K562 (cell line): Measurements from ENCODE around the gene SHANK3. TPM values are rescaled to one million over a fixed set of nuclear protein-coding genes. Genes with fewer than 3 reads are reported as not detected.

Experiments
- ATAC-seq: fragments of 200-7000 bp; cut with Tn5 transposase; 3 replicates; pipeline ENCODE4 v1.9.1; 2020; ENCODE audit warnings: moderate library complexity
- BruUV-seq: library from RNA; stranded (reverse); fragments of 400-500 nt; replicated peaks from 2 replicates; lab custom pipeline; 2021; lab: Mats Ljungman, UMichigan
- CTCF ChIA-PET: fragments of 300-600 bp; formaldehyde crosslinking; extraction: SDS; loops from one replicate; lab custom pipeline; 2021; ENCODE audit warnings: low intra/inter-chr PET ratio; lab: Yijun Ruan, JAX
- POLR2A ChIA-PET: fragments of 300-600, 350-650 bp; sonication (Branson Sonifier 250); formaldehyde crosslinking; extraction: SDS; loops from one replicate; lab custom pipeline; 2021; ENCODE audit warnings: antibody characterized with exemption, inconsistent platforms; lab: Yijun Ruan, JAX
- DNase-seq, 4 experiments: peaks; one replicate each; pipeline versions ENCODE4 v3.0.0 to v3.0.0-alpha.2; 2011 to 2018; ENCODE audit warnings: low spot score in 3 of 4, mixed read lengths in 3 of 4; ENCODE audit errors: extremely low read depth in 1 of 4
- FAIRE-seq: peaks from 2 replicates; lab custom pipeline; 2011; peaks lifted over from hg19 to GRCh38; lab: Jason Lieb, UNC
- H2AFZ ChIP-seq: 2 replicates; pipeline ENCODE4 v1.6.0; 2011; ENCODE audit warnings: low read depth, low read length, control low read depth, inconsistent platforms
- H3K27ac ChIP-seq: fragments of 200-600 bp; 3 replicates; pipeline ENCODE4 v1.8.0; 2011; ENCODE audit warnings: low read depth, mild to moderate bottlenecking, control low read depth, inconsistent platforms, low read length, moderate library complexity, mixed read lengths; ENCODE audit errors: extremely low read depth
- H3K27me3 ChIP-seq, 2 experiments: fragments of 300-600 bp in 1 of 2; 2 replicates in 1 of 2; 3 replicates in 1 of 2; pipeline versions ENCODE4 v1.6.0 to v1.8.0; 2011; ENCODE audit warnings: inconsistent platforms in 2 of 2, low read length in 2 of 2, mild to moderate bottlenecking in 1 of 2, mixed read lengths in 1 of 2, moderate library complexity in 1 of 2; ENCODE audit not compliant: control insufficient read depth in 2 of 2, insufficient read depth in 2 of 2
- H3K36me3 ChIP-seq: fragments of 300-600 bp; 3 replicates; pipeline ENCODE4 v1.8.0; 2011; ENCODE audit warnings: mild to moderate bottlenecking, low read length, inconsistent platforms; ENCODE audit not compliant: control insufficient read depth, insufficient read depth
- H3K4me1 ChIP-seq, 2 experiments: fragments of 200-600 bp in 1 of 2; replicated peaks in 1 of 2; 2 replicates in 1 of 2; 3 replicates in 1 of 2; pipeline versions ENCODE4 v1.5.1 to v1.8.0; 2011; ENCODE audit warnings: inconsistent platforms in 2 of 2, low read length in 2 of 2, mild to moderate bottlenecking in 1 of 2, mixed read lengths in 1 of 2, moderate library complexity in 1 of 2; ENCODE audit not compliant: control insufficient read depth in 2 of 2, insufficient read depth in 2 of 2
- H3K4me2 ChIP-seq: 2 replicates; pipeline ENCODE4 v1.6.1; 2011; ENCODE audit warnings: low read length, control low read depth, inconsistent platforms, mixed read lengths; ENCODE audit not compliant: insufficient read depth
- H3K4me3 ChIP-seq: fragments of 200-600 bp; sonication (generic), shearing (Covaris generic); 2 replicates; pipeline ENCODE4 v1.5.1; 2016; ENCODE audit warnings: control low read depth, inconsistent platforms
- H3K79me2 ChIP-seq: fragments of 200-600 bp; 3 replicates; pipeline ENCODE4 v1.8.0; 2011; ENCODE audit warnings: low read length, inconsistent platforms; ENCODE audit not compliant: control insufficient read depth, insufficient read depth
- H3K9ac ChIP-seq, 2 experiments: 2 replicates each; pipeline versions ENCODE4 v1.6.0 to v1.6.1; 2011; ENCODE audit warnings: low read depth in 2 of 2, low read length in 2 of 2, control low read depth in 1 of 2, inconsistent platforms in 1 of 2, mild to moderate bottlenecking in 1 of 2, mixed read lengths in 1 of 2; ENCODE audit not compliant: insufficient read depth in 1 of 2
- H3K9me1 ChIP-seq: one replicate; pipeline ENCODE4 v1.6.0; 2011; ENCODE audit warnings: inconsistent platforms, mild to moderate bottlenecking, low read length, moderate library complexity; ENCODE audit not compliant: control insufficient read depth, insufficient read depth
- H3K9me3 ChIP-seq: replicated peaks from 2 replicates; pipeline ENCODE4 v1.5.1; 2011; ENCODE audit warnings: low read depth, low read length, inconsistent platforms; ENCODE audit not compliant: control insufficient read depth, insufficient read depth
- H4K20me1 ChIP-seq: replicated peaks from 2 replicates; pipeline ENCODE4 v1.6.1; 2011; ENCODE audit warnings: low read length, inconsistent platforms, mixed read lengths; ENCODE audit not compliant: control insufficient read depth, insufficient read depth
- PHTF2 ChIP-seq: fragments of 250-450 bp; sonication (Bioruptor Pico); IDR thresholded peaks from 2 replicates; pipeline ENCODE4 v1.5.0; 2021; ENCODE audit warnings: mild to moderate bottlenecking
- REST ChIP-seq, 2 experiments: fragments of 450-650 bp; formaldehyde crosslinking in 1 of 2; IDR thresholded peaks; 2 replicates each; pipeline versions ENCODE4 v1.4.0 to v1.6.1; 2014 to 2020; ENCODE audit warnings: mild to moderate bottlenecking in 2 of 2, borderline replicate concordance in 1 of 2, low read depth in 1 of 2
- SOX6 ChIP-seq: fragments of 450-650 bp; IDR thresholded peaks from 2 replicates; pipeline ENCODE4 v1.6.1; 2014; ENCODE audit warnings: mild to moderate bottlenecking
- ZNF277 ChIP-seq: fragments of 250-450 bp; sonication (Bioruptor Pico); IDR thresholded peaks from 2 replicates; pipeline ENCODE4 v1.8.0; 2022; ENCODE audit warnings: inconsistent platforms, mild to moderate bottlenecking, moderate library complexity, borderline replicate concordance
- ZNF518B ChIP-seq: fragments of 250-450 bp; sonication (Bioruptor Pico); IDR thresholded peaks from 2 replicates; pipeline ENCODE4 v1.5.0; 2021; ENCODE audit warnings: mild to moderate bottlenecking, moderate library complexity
- WGBS: fragments of 100-300 bp; shearing (Covaris generic); methylation state at CpG from one replicate; pipeline ENCODE4 v1.1.6; 2016; ENCODE audit warnings: low coverage, mixed read lengths; ENCODE audit not compliant: insufficient coverage; ENCODE audit errors: missing lambda C conversion rate; 5-methylcytosine and 5-hydroxymethylcytosine counted together
- in situ Hi-C: fragments of 300-500 bp; cut with MboI; formaldehyde crosslinking; loops from 4 replicates; pipeline ENCODE4 v1.15.0; 2018; ENCODE audit warnings: inconsistent platforms, mixed read lengths
- intact Hi-C: fragments of 100-400 bp; cut with micrococcal nuclease; formaldehyde crosslinking; loops from 2 replicates; pipeline ENCODE4 v1.14.2; 2022
- polyA plus RNA-seq, 8 experiments: library from polyadenylated mRNA; depleted of rRNA in 4 of 8; stranded (reverse) in 5 of 8; unstranded in 3 of 8; fragments of >200 nt; fragmentation: Nextera tagmentation in 2 of 8; fragmentation: Illumina TruSeq in 1 of 8; extraction: Ambion mirVana in 2 of 8; extraction: Trizol in 1 of 8; gene quantifications; 2 replicates each; pipeline versions ENCODE4 v1.2.1 to v1.2.3, GENCODE V29; 2011 to 2014; ENCODE audit warnings: inconsistent platforms in 1 of 8, missing spikeins in 1 of 8
- total RNA-seq, 7 experiments: library from RNA; depleted of rRNA in 6 of 7; stranded (reverse); fragments of >200 nt in 6 of 7; fragmentation: Illumina TruSeq in 2 of 7; extraction: Trizol in 2 of 7; gene quantifications; 2 replicates each; pipeline versions ENCODE4 v1.2.1 to v1.2.3, GENCODE V29; 2011 to 2021; ENCODE audit warnings: low replicate concordance in 1 of 7

The SHANK3 gene
- total and polyA plus RNA-seq, 9 of the 15 experiments (the other 6 are each of a cell fraction or from before 2014, with no cell fraction given): 0.01 to 0.07 (median 0.03) TPM; not detected in 6

- peak in 2 of 4 experiments; percentile 18 to 21 for DNase-seq
- H3K4me1 ChIP-seq: peaks cover 0 to 28% of the 10 kb centered on the region in 2 experiments; a peak in 2 of 5 replicates
- no peaks in the 10 kb centered on the region for H3K9me3 ChIP-seq
- no peaks in the 10 kb centered on the region for H3K36me3 ChIP-seq
- H3K9ac ChIP-seq: no peak overlapping the region
- no peak overlapping the region for H3K4me3 ChIP-seq
- H3K9me1 ChIP-seq: no peaks in the 10 kb centered on the region
- no peak overlapping the region for H3K4me2 ChIP-seq
- H3K79me2 ChIP-seq: no peaks in the 10 kb centered on the region
- FAIRE-seq: no peak
- intact Hi-C loops: no loop called here
- ChIA-PET CTCF (no interaction called here), POLR2A (no interaction called here)
- H3K27ac ChIP-seq: no peak overlapping the region
- H2AFZ ChIP-seq: no peak overlapping the region
- H4K20me1 ChIP-seq: no peaks in the 10 kb centered on the region
- ATAC-seq: no peak
- WGBS: 4% methylated on average over 14 of the region's 20 CpGs
- no TSS peak for BruUV-seq
- in situ Hi-C loops: no loop called here
- H3K27me3 ChIP-seq: peaks cover 0 to 32% of the 10 kb centered on the region in 2 experiments; a peak in 2 of 5 replicates
- TF ChIP-seq REST (IDR thresholded peaks at IDR 0.05; ENCODE audit: borderline replicate concordance): no peak
- no peak for TF ChIP-seq REST (CRISPR knock-in tag; IDR thresholded peaks at IDR 0.05; ENCODE audit: low read depth)
- no peak for TF ChIP-seq SOX6
- TF ChIP-seq ZNF277 (CRISPR knock-in tag): no peak
- TF ChIP-seq PHTF2 (CRISPR knock-in tag): no peak
- no peak for TF ChIP-seq ZNF518B (CRISPR knock-in tag)
These were observed 30.4 kb downstream of the SHANK3 start for GRCh38 chr22:50702821-50703725.
